ENCODE data around the gene QARS1. TPM values are rescaled to one million over a fixed set of nuclear protein-coding genes. Genes with fewer than 3 reads are reported as not detected.

Gene QARS1
- total and polyA plus RNA-seq, 2 of the 8 experiments (the other 6 are each of a cell fraction or from before 2014, with no cell fraction given), result 353 to 581 TPM

DNA sequence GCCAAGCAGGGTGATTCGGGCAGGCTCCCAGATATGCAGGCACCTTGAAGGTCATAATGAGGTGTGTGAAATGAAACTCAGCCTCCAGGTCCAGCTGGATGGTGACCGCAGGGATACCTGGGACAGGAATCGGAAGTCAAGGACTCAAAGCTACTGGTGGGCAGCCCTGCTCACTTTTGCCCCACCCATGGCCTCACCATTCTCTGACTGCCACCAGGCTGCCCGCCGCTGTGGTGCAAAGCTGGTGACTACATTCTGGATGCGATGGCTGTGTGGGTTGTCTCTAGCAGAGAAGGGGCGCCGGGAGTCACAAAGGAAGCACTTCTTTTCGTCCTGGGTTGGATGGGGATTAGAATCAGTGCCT is 27.5 kb upstream of the QARS1 start (continued):
- TF ChIP-seq, protein P1, sequence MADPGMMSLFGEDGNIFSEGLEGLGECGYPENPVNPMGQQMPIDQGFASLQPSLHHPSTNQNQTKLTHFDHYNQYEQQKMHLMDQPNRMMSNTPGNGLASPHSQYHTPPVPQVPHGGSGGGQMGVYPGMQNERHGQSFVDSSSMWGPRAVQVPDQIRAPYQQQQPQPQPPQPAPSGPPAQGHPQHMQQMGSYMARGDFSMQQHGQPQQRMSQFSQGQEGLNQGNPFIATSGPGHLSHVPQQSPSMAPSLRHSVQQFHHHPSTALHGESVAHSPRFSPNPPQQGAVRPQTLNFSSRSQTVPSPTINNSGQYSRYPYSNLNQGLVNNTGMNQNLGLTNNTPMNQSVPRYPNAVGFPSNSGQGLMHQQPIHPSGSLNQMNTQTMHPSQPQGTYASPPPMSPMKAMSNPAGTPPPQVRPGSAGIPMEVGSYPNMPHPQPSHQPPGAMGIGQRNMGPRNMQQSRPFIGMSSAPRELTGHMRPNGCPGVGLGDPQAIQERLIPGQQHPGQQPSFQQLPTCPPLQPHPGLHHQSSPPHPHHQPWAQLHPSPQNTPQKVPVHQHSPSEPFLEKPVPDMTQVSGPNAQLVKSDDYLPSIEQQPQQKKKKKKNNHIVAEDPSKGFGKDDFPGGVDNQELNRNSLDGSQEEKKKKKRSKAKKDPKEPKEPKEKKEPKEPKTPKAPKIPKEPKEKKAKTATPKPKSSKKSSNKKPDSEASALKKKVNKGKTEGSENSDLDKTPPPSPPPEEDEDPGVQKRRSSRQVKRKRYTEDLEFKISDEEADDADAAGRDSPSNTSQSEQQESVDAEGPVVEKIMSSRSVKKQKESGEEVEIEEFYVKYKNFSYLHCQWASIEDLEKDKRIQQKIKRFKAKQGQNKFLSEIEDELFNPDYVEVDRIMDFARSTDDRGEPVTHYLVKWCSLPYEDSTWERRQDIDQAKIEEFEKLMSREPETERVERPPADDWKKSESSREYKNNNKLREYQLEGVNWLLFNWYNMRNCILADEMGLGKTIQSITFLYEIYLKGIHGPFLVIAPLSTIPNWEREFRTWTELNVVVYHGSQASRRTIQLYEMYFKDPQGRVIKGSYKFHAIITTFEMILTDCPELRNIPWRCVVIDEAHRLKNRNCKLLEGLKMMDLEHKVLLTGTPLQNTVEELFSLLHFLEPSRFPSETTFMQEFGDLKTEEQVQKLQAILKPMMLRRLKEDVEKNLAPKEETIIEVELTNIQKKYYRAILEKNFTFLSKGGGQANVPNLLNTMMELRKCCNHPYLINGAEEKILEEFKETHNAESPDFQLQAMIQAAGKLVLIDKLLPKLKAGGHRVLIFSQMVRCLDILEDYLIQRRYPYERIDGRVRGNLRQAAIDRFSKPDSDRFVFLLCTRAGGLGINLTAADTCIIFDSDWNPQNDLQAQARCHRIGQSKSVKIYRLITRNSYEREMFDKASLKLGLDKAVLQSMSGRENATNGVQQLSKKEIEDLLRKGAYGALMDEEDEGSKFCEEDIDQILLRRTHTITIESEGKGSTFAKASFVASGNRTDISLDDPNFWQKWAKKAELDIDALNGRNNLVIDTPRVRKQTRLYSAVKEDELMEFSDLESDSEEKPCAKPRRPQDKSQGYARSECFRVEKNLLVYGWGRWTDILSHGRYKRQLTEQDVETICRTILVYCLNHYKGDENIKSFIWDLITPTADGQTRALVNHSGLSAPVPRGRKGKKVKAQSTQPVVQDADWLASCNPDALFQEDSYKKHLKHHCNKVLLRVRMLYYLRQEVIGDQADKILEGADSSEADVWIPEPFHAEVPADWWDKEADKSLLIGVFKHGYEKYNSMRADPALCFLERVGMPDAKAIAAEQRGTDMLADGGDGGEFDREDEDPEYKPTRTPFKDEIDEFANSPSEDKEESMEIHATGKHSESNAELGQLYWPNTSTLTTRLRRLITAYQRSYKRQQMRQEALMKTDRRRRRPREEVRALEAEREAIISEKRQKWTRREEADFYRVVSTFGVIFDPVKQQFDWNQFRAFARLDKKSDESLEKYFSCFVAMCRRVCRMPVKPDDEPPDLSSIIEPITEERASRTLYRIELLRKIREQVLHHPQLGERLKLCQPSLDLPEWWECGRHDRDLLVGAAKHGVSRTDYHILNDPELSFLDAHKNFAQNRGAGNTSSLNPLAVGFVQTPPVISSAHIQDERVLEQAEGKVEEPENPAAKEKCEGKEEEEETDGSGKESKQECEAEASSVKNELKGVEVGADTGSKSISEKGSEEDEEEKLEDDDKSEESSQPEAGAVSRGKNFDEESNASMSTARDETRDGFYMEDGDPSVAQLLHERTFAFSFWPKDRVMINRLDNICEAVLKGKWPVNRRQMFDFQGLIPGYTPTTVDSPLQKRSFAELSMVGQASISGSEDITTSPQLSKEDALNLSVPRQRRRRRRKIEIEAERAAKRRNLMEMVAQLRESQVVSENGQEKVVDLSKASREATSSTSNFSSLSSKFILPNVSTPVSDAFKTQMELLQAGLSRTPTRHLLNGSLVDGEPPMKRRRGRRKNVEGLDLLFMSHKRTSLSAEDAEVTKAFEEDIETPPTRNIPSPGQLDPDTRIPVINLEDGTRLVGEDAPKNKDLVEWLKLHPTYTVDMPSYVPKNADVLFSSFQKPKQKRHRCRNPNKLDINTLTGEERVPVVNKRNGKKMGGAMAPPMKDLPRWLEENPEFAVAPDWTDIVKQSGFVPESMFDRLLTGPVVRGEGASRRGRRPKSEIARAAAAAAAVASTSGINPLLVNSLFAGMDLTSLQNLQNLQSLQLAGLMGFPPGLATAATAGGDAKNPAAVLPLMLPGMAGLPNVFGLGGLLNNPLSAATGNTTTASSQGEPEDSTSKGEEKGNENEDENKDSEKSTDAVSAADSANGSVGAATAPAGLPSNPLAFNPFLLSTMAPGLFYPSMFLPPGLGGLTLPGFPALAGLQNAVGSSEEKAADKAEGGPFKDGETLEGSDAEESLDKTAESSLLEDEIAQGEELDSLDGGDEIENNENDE (IDR thresholded peaks at IDR 0.05; ENCODE audit: insufficient replicate concordance, low read length), result no peak
- TF ChIP-seq RXRA (IDR thresholded peaks at IDR 0.05; ENCODE audit: insufficient read depth, low read depth, low read length) (no peak), CREB1 (IDR thresholded peaks at IDR 0.05) (no peak), TAF7 (optimal IDR thresholded peaks at IDR 0.05; ENCODE audit: borderline replicate concordance, low read depth, low read length) (no peak), EP300 (IDR thresholded peaks at IDR 0.05; ENCODE audit: borderline replicate concordance in 1 of 2, low read depth in 2 of 2, low read length in 2 of 2) (no peak), CBX8 (IDR thresholded peaks at IDR 0.05; ENCODE audit: borderline replicate concordance, low read depth, low read length) (no peak), POU5F1 (IDR thresholded peaks at IDR 0.05; ENCODE audit: low read depth, low read length) (no peak), SIN3A (conservative IDR thresholded peaks at IDR 0.05 in 1 of 2, IDR thresholded peaks at IDR 0.05 in 1 of 2; ENCODE audit: low read depth in 1 of 2, low read length in 2 of 2) (no peak), CHD2 (IDR thresholded peaks at IDR 0.05; ENCODE audit: low read length) (no peak)

Measured in H1 (cell line).